HL-60/S4 (cell line): Measurements from ENCODE around the gene CEP128.

ENCODE experiments used
- in situ Hi-C: fragments of 300-500 bp; cut with MboI; formaldehyde crosslinking; loops from 2 replicates; pipeline ENCODE4 v1.14.3; 2022; ENCODE audit warnings: low sequenced_read_pairs

The CEP128 gene

DNA sequence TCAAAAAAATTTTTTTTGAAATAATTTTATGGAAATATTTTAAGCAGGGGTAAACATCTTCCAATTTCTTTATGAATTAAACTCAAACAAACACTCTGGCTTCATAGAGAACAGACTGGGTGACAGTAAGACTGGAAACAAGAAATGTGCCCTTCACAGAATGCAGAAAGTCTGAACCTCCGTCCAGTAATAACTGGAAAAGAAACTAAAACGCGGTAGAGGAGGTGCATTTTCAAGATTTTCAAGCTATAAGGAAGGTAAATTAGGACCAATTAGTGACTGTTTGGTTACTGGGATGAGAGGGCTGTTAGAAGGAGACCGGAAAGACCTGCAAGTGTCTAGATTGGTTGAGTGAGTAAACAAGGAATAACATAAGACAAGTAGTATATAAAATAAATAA lies 245.7 kb downstream of the CEP128 start:
- in situ Hi-C loops: no loop called here

DNA sequence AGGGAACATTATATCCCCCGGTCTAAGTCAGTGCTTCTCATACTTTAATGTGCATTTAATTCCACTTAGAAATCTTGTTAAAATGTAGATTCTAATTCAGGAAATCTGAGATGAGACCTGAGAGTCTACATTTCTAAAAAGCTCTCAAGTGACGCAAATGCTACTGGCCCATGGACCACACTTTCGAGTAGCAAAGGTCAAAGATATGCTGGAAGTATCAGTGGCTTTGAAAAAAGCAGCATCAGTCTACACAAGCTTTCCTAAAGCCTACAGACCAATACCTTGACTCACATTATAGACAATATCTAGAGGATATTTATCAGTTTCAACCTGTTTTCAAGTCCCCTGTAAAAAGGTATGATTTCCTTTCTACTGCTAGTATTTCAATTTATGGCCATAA lies 248.6 kb downstream of the CEP128 start:
- in situ Hi-C loops: no loop called here

DNA sequence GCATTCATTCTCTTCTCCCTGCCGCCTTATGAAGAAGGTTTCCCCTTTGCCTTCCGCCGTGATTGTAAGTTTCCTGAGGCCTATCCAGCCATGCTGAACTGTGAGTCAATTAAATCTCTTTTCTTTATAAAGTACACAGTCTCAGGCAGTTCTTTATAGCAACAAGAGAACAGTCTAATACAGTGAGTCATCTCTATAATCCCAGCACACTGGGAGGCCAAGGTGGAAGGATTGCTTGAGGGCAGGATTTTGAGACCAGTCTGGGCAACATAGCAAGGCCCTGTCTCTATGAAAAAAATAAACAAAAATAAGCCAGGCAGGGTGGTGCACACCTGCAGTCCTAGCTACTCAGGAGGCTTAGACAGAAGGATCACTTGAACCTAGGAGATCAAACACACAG lies 259.9 kb downstream of the CEP128 start:
- in situ Hi-C loops: no loop called here

DNA sequence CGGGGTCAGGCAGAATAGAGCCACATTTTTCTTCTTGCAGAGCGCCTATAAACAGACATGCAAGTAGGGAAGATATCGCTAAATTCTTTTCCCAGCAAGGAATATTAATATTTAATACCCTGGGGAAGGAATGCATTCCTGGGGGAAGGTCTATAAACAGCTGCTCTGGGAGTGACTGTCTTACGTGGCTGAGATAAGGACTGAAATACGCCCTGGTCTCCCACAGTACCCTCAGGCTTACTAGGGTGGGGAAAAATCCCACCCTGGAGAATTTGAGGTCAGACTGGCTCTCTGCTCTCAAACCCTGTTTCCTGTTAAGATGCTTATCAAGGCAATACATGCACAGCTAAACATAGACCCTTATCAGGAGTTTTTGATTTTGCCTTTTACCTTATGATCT lies 262.3 kb downstream of the CEP128 start:
- in situ Hi-C loops: no loop called here

DNA sequence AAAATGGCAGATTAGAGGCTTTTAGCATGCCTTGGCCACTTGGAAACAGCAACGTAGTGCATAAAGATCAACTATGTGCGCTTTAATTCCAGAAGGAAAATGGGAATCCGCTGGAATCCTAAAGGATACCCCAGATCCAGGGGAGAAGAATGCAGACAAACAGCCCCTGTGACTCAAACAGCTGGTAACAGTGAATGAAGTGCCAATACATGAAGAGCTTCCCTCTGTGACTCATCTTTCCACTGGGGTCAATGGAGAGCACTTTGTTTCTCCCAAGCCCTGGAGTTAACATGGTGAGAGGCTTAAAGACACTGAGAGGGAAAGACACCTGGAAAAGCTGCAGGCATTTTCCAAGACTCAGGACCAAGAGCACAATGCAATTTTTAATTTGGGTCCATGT lies 263.1 kb downstream of the CEP128 start:
- in situ Hi-C loops: no loop called here

DNA sequence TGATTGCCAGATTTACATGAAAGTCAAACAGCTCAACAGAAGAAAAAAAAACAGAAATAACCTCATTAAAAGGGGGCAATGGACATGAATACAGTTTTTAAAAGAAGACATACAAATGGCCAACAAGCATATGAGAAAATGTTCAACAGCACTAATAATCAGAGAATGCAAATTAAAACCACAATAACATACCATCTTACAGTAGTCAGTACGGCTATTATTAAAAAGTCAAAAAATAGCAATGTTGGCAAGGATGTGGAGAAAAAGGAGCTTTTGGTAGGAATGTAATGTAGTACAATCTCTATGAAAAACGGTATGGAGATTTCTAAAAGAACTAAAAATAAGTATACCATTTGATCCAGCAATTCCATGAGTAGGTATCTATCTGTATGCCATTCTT lies 272.1 kb downstream of the CEP128 start:
- in situ Hi-C loops: no loop called here

GRCh38 chr14:80664576-80664975 lies 277.0 kb downstream of the CEP128 start:
- in situ Hi-C loops: no loop called here

- in situ Hi-C loops: no loop called here
These were observed 278.0 kb downstream of the CEP128 start for GRCh38 chr14:80663541-80663940.

GRCh38 chr14:80659783-80660182 lies 281.8 kb downstream of the CEP128 start:
- in situ Hi-C loops: no loop called here

- in situ Hi-C loops: no loop called here
These were observed 282.8 kb downstream of the CEP128 start for GRCh38 chr14:80658733-80659132.

GRCh38 chr14:80658155-80658554 lies 283.4 kb downstream of the CEP128 start:
- in situ Hi-C loops: no loop called here

- in situ Hi-C loops: no loop called here
These were observed 287.6 kb downstream of the CEP128 start for GRCh38 chr14:80653956-80654355.

DNA sequence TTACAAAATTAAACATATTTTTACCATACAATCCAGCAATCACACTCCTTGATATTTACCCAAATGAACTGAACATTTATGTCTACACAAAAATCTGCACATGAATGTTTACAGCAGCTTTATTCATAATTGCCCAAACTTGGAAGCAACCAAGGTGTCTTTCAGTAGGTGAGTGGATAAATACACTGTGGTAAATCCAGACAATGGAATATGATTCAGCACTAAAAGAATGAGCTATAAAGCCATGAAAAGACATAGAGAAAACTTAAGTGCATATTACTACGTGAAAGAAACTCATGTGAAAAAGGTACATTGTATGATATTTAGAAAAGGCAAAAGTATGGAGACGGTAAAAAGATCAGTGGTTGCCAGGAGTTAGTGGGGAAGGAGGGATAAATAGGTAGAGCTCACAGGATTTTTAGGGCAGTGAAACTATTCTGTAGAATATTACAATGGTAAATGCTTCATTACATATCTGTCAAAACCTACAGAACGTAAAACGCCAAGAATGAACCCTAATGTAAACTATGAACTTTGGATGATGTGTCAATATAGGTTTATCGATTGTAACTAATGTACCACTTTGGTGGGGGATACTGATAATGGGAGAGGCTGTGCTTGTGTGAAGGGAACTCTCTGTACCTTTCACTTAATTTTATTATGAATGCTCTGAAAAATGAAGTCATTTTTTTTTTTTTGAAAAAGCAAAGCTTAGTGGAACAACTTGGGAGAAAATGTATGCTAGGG lies 295.7 kb downstream of the CEP128 start:
- in situ Hi-C loops: no loop called here

DNA sequence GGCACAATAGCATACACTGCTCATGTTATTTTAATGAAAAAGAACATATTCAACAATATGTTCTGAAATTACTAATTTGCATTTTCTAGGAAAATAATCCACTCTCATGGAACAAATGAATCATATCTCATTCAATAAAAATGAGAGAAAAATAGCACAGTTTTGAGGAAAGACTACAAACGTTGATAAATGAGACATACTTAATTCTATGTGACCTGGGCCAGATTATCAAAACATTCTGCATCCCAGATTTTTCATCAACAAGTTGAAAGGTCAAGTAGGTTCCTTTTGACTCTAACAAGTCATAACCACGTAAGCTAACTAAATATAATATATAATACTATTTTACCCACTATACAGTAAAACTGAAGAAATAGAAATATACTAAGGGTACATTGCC lies 296.7 kb downstream of the CEP128 start:
- in situ Hi-C loops: no loop called here

DNA sequence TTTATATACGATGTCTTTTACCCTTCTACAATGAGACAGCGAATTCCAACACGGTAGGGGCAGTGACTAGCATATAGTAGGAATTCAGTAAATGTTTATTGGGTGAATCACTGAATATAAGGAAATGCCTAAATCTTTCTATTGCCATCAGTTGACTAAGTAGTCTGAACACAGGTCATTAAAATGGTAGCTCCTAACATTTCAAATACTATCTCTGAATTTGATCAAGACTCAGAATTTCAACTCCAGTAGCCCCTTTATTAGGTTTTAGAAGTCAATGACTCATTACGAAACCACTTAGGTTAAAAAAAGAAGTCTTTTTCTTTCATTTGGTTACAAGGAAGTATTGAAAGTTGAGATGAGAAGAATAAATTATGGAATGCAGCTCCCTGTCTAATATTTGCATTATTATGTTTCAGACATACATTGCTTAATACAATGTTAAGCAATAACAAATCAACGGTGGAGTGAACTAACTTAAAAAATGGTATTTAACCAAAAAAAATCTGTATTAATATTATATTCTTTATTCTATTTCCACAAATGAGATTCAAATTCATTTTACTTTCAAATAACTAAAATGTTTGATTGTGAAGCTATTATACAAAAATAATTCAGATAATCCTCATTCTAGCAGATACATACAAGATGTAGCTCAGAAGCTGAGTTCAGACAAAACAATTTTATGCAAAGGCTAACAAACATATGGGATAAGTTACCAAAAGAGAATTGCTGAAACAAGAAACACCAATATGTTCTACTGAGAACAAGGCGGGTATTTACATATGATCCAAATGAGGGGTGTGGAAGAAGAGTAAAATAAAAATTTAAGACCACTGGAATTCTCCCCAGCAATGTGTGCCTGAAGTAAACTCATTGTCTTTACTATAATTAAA lies 302.7 kb downstream of the CEP128 start:
- in situ Hi-C loops: no loop called here

DNA sequence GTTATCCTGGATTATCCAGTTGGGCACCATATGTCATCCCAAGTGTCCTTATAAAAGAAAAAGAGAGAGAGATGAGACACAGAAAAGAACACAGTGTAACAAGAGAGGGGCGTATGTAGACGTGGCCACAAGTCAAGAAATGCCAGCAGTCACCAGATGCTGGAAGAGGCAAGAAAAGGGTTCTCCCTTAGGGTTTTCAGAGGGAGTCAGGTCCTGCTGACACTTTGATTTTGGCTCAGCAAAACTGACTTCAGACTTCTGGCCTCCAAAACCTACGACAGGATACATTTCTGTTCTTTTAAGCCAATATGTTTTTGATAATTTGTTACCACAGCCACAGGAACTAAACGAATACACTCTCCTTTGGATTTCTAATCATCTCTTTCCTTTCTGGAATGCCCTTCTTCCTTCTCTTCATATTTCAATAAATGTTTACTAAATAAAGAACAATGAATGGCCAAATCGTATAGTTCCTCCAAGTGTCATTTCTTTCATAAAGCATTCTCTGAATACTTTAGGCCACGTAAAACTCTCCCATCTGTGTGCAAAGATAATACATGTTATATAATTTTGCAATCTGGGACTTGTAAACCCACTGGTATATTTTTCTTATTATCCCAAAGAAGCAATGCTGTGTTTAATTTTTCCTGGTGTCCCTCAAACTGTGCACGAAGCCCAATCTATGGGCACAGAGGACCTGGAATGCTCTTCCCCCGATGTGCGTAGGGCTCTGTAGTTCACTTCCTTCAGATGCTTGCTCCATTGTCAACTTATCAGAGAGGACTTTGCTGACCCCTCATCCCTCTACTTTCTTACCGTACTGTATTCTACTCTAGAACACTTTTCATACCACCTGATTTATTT lies 303.6 kb downstream of the CEP128 start:
- in situ Hi-C loops: no loop called here

GRCh38 chr14:80636071-80636470 lies 305.5 kb downstream of the CEP128 start:
- in situ Hi-C loops: no loop called here

DNA sequence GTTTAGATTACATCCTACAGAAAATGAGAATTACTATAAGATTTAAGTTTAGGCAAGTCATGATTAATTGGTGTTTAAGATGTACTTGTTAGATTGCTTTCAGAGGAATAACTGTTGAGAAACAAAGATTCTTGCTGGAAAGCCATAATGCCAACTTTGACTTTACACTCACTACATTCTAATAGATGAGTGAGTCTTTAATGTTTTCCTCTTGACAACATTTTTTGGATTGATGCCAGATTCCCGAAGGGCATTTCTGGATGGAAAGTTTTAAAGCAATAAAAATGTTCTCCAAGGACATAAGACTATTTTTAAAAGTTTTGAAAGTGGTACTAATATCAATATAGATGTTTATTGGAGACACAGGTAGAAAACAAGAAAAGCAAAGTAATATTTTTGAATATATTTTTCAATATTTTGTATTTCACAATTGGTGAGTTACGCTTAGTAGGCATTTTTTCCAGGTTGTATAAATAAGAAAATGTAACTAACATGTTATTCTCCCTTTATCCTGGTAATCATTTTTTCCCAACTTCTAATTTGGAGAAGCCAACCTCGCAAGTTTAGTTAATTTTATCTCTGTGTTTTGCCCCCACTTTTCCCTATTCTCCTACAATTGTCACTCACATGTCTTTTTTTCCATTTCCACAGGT lies 307.3 kb downstream of the CEP128 start:
- in situ Hi-C loops: no loop called here

GRCh38 chr14:80629606-80630005 lies 311.9 kb downstream of the CEP128 start:
- in situ Hi-C loops: no loop called here

- in situ Hi-C loops: no loop called here
These were observed 313.0 kb downstream of the CEP128 start for GRCh38 chr14:80628547-80628946.

GRCh38 chr14:80627745-80628144 lies 313.8 kb downstream of the CEP128 start:
- in situ Hi-C loops: no loop called here
